SJCRH30 (cell line): ENCODE data around the gene GPR132. TPM values are rescaled to one million over a fixed set of nuclear protein-coding genes. Genes with fewer than 3 reads are reported as not detected.

ENCODE experiments used
- DNase-seq, 2 experiments: peaks; one replicate each; pipeline ENCODE4 v3.0.0-alpha.2; 2015 to 2020
- H3K27ac ChIP-seq: fragments of 250-450 bp; sonication (Bioruptor Pico); 2 replicates; pipeline ENCODE4 v1.5.1; 2020; ENCODE audit warnings: mild to moderate bottlenecking, moderate library complexity
- H3K27me3 ChIP-seq: fragments of 250-450 bp; sonication (Bioruptor Pico); 2 replicates; pipeline ENCODE4 v1.5.1; 2020; ENCODE audit warnings: mild to moderate bottlenecking, moderate library complexity
- H3K36me3 ChIP-seq: fragments of 250-450 bp; sonication (Bioruptor Pico); 2 replicates; pipeline ENCODE4 v1.5.1; 2020; ENCODE audit warnings: mild to moderate bottlenecking, moderate library complexity
- H3K4me1 ChIP-seq: fragments of 250-450 bp; sonication (Bioruptor Pico); 2 replicates; pipeline ENCODE4 v1.5.1; 2020; ENCODE audit warnings: mild to moderate bottlenecking, moderate library complexity
- H3K4me3 ChIP-seq: fragments of 250-450 bp; sonication (Bioruptor Pico); 2 replicates; pipeline ENCODE4 v1.5.1; 2020; ENCODE audit warnings: mild to moderate bottlenecking, moderate library complexity
- H3K9me3 ChIP-seq: fragments of 250-450 bp; sonication (Bioruptor Pico); replicated peaks from 2 replicates; pipeline ENCODE4 v1.5.1; 2020; ENCODE audit warnings: mild to moderate bottlenecking, moderate library complexity
- total RNA-seq: library from RNA; depleted of rRNA; stranded (reverse); fragments of >200 nt; shearing (Covaris generic); gene quantifications from 2 replicates; pipeline ENCODE4 v1.2.3, GENCODE V29; 2014

The GPR132 gene
- total RNA-seq, 1 experiment from 2014 or later = 0.40 TPM

DNA sequence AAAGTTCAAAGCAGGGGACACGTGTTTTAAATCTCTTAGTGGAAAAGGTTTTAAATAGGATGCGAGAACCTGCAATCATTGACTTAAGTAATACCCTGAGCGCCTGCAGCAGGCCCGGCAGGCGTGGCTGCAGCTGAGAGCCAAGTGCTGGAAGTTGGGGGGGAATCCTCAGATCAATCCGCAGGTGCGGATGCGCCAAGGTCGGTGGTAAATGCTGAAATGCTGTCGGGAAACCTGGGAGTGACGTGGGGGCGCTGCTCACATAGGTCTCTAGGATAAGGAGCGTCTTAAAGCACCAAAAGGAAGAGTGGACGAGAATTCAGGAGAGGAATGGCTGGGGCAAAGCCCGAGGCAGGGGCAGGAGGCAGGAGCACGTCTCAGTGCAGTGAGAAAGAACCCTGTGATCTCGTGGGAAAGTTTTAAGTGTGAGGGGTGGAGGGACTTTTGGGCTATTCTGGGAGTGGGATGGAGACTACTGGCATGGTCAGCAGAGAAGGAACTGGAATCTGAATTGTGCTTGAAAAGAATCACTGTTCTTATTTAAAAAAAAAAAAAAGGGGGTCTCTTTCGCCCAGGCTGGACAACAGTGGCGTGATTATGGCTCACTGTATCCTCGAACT, 43.5 kb downstream of the GPR132 start:
- Histone ChIP-seq H3K4me1 (peaks cover 26% of the 10 kb centered on the region), H3K4me3 (peak overlapping the region; percentile 67), H3K27ac (peak overlapping the region; percentile 67), H3K27me3 (no peaks in the 10 kb centered on the region), H3K9me3 (no peaks in the 10 kb centered on the region), H3K36me3 (peaks cover 23% of the 10 kb centered on the region)
- peak; percentile 28 to 52 for DNase-seq

GRCh38 chr14:105020815-105021655, 44.2 kb downstream of the GPR132 start, which contains the start of gene CDCA4:
CDCA4 (minus strand) TSS chr14:105021083; CDS start chr14:105011929, 9,154 bp downstream.
- no peaks in the 10 kb centered on the region for H3K9me3 ChIP-seq
- H3K27me3 ChIP-seq = no peaks in the 10 kb centered on the region
- peaks cover 26% of the 10 kb centered on the region for H3K36me3 ChIP-seq
- H3K4me3 ChIP-seq = peak within 1 kb of the TSS; percentile 94
- DNase-seq = peak; percentile 96 to 98
- H3K4me1 ChIP-seq = peaks cover 28% of the 10 kb centered on the region
- peak within 1 kb of the TSS; percentile 82 for H3K27ac ChIP-seq

DNA sequence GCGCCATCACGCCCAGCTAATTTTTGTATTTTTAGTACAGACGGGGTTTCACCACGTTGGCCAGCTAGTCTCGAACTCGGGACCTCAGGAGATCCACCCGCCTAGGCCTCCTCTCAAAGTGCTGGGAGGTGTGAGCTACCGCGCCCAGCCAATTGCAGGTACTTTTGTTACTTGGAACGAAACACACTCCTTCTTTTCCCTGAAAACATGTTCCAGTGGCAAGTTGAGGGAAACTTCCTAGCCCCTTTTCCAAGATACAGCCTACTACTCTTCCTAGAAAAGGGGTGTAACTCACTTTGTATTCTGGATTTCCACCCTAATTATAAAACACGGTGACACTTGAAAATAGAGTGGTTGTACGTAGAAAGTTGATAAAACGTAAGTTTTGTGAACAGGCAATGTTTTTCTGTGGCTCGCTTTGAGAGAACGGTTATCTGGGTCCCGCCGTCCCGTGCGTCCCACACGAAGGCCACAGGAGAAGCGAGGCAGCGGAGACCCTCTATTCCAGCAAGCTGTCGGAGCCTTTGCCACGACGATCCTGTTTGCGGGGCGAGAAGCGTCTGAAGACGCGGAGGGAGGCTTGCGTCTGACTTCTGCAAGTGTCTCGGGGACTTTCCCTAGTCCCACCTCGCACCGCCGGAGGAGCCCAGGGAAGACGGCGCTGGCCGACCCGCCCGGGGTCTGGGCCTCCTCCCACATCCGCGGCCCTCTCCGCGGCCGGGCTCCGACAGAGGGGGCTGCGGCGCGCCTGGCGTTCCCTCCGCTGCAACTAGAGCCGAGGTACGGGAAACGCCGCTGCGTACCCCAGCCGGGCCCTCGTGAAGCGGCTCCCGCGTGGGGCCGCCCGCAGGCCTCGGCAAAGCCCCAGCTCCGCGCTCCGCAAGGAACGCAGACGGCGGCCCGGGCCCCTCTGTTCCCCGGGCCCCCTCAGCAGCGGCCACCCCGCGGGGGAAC, 45.1 kb downstream of the GPR132 start:
- Histone ChIP-seq H3K27ac (peak overlapping the region; percentile 82), H3K9me3 (no peaks in the 10 kb centered on the region), H3K27me3 (no peaks in the 10 kb centered on the region), H3K4me3 (peak overlapping the region; percentile 94), H3K36me3 (peaks cover 33% of the 10 kb centered on the region), H3K4me1 (peaks cover 30% of the 10 kb centered on the region)
- DNase-seq = peak; percentile 41 to 47

DNA sequence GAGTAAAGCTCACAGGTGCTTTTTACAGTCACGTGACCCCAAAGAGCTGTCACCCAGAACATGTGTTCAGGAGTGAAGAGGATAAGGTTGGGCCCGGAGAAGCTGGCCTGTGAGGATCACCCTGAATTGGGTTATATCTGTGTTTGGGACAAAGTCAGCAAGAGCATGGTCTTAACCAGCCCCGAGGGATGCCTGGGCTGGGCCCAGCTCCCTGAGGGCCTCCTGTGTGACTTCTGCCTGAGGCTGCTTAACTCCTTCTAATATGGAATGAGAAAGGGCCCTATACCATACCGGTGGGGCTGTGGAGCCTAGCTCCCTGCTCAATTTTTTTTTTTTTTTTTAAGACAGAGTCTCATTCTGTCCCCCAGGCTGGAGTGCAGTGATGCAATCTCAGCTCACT, 46.8 kb downstream of the GPR132 start:
- Histone ChIP-seq H3K9me3 (no peaks in the 10 kb centered on the region), H3K36me3 (peaks cover 33% of the 10 kb centered on the region), H3K4me1 (peaks cover 22% of the 10 kb centered on the region), H3K4me3 (no peak overlapping the region), H3K27ac (no peak overlapping the region), H3K27me3 (no peaks in the 10 kb centered on the region)
- DNase-seq = no peak

DNA sequence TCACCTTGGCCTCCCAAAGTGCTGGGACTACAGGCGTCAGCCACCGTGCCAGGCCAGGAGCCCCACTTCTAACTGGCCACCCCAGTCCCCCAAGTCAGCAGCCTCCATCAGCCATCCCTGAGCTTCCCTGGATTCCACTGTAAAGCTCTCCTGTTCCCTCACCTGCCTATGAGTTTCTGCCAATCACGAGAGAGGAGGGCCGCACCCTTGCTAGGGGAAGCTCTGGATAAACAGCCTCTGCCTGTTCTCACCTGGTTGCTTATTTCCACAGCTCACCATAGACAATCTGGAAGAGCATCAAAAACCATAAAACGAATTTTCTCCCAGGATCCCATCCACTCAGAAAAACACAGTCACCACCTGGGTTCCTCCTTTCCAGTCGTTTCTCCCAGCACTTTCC, 49.3 kb downstream of the GPR132 start:
- Histone ChIP-seq H3K9me3 (no peaks in the 10 kb centered on the region), H3K4me3 (no peak overlapping the region), H3K36me3 (peaks cover 48% of the 10 kb centered on the region), H3K27me3 (no peaks in the 10 kb centered on the region), H3K27ac (no peak overlapping the region), H3K4me1 (peaks cover 19% of the 10 kb centered on the region)
- no peak for DNase-seq

- Histone ChIP-seq H3K9me3 (no peaks in the 10 kb centered on the region), H3K27ac (no peak overlapping the region), H3K36me3 (peaks cover 55% of the 10 kb centered on the region), H3K4me1 (peaks cover 24% of the 10 kb centered on the region), H3K4me3 (no peak overlapping the region), H3K27me3 (no peaks in the 10 kb centered on the region)
- no peak for DNase-seq
These were observed 50.0 kb downstream of the GPR132 start for GRCh38 chr14:105015242-105015641.

DNA sequence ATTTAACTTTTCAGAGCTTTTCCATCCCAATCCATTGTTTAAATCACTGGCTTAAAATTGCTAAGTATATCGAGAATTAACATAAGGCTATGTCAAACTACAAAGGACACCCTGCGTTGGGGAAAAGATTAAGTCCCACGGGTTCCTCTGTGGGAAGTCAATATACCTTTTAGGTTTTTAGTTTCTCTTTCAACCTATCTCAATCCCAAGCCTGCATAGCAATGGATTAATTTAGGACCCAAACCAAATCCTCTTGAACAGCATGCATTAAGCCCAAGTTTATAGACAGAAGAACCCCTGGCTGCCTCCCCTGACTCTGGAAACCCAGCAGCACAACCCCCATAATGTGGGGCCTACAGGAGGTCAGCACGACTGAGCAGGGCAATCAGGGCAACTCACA, 50.6 kb downstream of the GPR132 start:
- Histone ChIP-seq H3K27ac (no peak overlapping the region), H3K4me3 (no peak overlapping the region), H3K9me3 (no peaks in the 10 kb centered on the region), H3K4me1 (peaks cover 26% of the 10 kb centered on the region), H3K36me3 (peaks cover 56% of the 10 kb centered on the region), H3K27me3 (no peaks in the 10 kb centered on the region)
- DNase-seq = no peak

- Histone ChIP-seq H3K36me3 (peaks cover 57% of the 10 kb centered on the region), H3K4me3 (no peak overlapping the region), H3K27ac (no peak overlapping the region), H3K27me3 (no peaks in the 10 kb centered on the region), H3K4me1 (peaks cover 25% of the 10 kb centered on the region), H3K9me3 (no peaks in the 10 kb centered on the region)
- no peak for DNase-seq
These were observed 51.2 kb downstream of the GPR132 start for GRCh38 chr14:105014032-105014431.

- no peak for DNase-seq
- Histone ChIP-seq H3K4me3 (no peak overlapping the region), H3K27ac (no peak overlapping the region), H3K4me1 (peaks cover 22% of the 10 kb centered on the region), H3K36me3 (peaks cover 60% of the 10 kb centered on the region), H3K27me3 (no peaks in the 10 kb centered on the region), H3K9me3 (no peaks in the 10 kb centered on the region)
These were observed 52.0 kb downstream of the GPR132 start for GRCh38 chr14:105013150-105013785.

DNA sequence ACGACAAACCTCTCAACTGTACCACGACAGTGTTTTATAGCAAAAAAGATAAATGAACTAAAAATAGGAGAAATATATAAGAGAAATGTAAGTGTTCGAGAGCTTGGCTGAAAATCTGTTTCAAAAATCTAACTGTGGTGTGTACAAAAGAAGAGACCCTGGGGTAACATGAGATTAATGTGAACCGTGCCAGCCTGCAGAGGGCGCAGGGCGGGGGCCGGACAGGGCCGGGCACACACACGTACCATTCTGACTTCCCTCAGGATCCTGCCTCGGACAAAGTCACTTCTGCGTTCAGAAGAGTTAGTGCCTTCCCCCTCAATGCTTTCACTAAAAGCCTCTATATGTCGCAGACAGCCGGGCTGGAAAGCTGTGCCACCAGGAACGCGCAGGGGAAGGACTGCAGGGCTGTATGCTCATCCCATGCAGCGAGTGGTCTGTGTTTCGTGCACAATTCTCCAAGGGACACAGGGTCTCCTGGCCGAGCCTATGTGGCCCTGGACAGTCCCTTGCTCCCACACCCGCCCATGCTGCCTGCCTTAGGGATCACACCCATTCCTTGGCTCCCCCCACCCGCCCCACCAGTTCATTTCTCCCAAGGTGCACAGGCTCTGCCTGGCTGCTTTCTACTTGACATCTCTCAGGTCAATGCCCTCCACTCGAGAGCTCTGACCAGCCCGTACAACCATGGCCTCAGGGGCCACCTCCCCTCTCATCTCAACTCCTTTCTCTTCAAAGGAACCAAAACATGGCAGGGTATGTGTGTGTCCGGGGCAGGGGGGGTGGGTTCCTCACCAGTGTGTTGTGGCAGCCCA, 52.9 kb downstream of the GPR132 start:
- H3K27me3 ChIP-seq = no peaks in the 10 kb centered on the region
- H3K4me3 ChIP-seq = no peak overlapping the region
- H3K36me3 ChIP-seq = peaks cover 61% of the 10 kb centered on the region
- no peak for DNase-seq
- H3K27ac ChIP-seq = no peak overlapping the region
- no peaks in the 10 kb centered on the region for H3K9me3 ChIP-seq
- H3K4me1 ChIP-seq = peaks cover 22% of the 10 kb centered on the region

- no peaks in the 10 kb centered on the region for H3K9me3 ChIP-seq
- DNase-seq = no peak
- H3K27me3 ChIP-seq = no peaks in the 10 kb centered on the region
- no peak overlapping the region for H3K27ac ChIP-seq
- peaks cover 22% of the 10 kb centered on the region for H3K4me1 ChIP-seq
- H3K4me3 ChIP-seq = no peak overlapping the region
- peaks cover 65% of the 10 kb centered on the region for H3K36me3 ChIP-seq
These were observed 53.8 kb downstream of the GPR132 start for GRCh38 chr14:105011312-105011990.

DNA sequence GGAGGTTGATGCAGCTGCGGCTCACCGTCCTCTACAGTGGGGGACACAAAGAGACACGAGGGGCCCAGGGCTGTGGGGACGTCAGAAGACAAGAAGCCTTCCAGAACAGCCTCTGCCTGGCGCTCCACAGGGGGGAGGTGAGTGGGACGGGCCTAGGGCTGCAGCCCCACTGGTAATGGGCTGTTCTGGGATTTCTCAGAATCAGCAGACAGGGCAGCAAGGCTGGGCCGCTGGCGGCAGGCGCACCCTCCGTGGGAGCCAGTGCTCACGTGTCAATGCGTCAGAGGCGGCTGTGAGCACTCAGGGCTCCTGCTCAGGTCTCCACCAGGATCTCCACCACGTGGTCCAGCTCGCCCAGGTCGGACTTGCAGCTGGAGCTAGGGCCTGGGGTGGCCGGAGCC, 54.3 kb downstream of the GPR132 start:
- Histone ChIP-seq H3K4me1 (peaks cover 18% of the 10 kb centered on the region), H3K27ac (no peak overlapping the region), H3K36me3 (peaks cover 67% of the 10 kb centered on the region)

GRCh38 chr14:105010106-105010505, 55.1 kb downstream of the GPR132 start:
- H3K27me3 ChIP-seq = no peaks in the 10 kb centered on the region
- H3K27ac ChIP-seq = no peak overlapping the region

More for the DNA sequence above, 54.3 kb downstream of the GPR132 start:
- no peaks in the 10 kb centered on the region for H3K27me3 ChIP-seq
- DNase-seq = no peak
- H3K9me3 ChIP-seq = no peaks in the 10 kb centered on the region
- no peak overlapping the region for H3K4me3 ChIP-seq

More at GRCh38 chr14:105010106-105010505, 55.1 kb downstream of the GPR132 start:
- Histone ChIP-seq H3K9me3 (no peaks in the 10 kb centered on the region), H3K4me3 (no peak overlapping the region), H3K4me1 (peaks cover 19% of the 10 kb centered on the region), H3K36me3 (peaks cover 60% of the 10 kb centered on the region)
- DNase-seq = no peak
